CD4-positive, alpha-beta T cell treated with Interleukin-17A for 4 hours (primary cell): Measurements from ENCODE around the gene EMC6.
"Not testable (repeated sequence)": the region's sequence is repeated elsewhere in the genome, so short reads cannot be mapped to it uniquely, and the experiment has no call there.

Experiments used
- DNase-seq: peaks from one replicate; pipeline ENCODE4 v3.0.0-alpha.2; 2020; ENCODE audit warnings: mixed read lengths

EMC6 gene

DNA sequence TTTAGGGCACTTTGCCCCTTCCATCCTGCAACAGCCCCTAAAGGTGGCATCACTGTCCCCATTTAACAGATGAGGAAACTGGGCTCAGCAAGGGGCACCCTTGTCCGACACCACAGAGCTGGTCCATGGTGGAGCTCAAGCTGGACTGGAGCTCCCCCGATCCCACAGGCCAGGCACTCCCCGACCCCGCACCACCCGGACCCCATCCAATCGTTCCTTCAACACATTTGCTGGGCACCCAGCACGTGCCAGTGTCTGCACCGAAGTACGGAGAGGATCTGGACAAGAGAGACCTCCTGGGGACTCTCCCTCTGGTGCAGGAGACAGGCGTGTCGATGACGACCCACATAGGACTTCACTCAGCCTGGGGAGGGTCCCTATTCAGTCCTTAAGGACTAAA, 13.4 kb downstream of the EMC6 start:
- no peak for DNase-seq

DNA sequence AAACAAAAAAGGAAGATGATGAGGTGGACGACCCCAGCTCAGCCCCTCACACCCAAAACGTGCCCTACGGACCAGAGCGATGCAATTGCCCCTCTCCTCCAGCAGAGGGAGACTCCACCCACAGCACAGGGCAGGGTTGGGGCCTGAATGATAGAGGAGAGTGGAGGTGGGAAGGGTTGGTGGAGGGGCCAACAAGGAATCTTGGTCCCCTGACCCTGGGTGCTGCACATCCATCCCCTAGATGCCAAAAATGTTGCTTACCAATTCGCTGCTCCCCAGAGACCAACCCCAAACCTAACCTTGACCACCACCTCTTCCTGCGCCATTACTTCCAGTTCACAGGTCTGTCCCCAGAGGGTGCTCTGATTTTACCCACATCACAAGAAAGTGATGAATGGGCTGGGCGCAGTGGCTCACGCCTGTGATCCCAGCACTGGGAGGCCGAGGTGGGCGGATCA, 14.5 kb downstream of the EMC6 start:
- peak; percentile 68 for DNase-seq

DNA sequence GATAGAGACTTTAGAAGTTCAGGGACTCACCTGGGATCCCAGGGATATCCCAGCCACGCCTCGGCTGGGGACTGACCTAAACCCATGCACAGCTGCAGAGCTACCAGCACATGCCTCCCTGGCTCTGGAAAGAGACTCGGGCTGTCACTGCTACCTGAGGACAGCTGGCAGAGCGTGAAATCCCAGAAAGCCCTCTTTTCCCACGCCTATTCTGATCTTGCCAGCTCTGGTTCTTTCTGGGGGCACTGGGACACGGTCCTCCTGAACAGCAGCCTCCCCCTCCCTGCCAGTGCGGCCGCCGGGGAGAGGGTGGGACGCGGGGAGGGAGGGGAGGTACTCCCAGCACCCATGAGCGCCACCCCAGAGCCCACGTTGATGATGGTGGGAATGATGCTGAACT, 16.6 kb downstream of the EMC6 start:
- DNase-seq, result no peak

DNA sequence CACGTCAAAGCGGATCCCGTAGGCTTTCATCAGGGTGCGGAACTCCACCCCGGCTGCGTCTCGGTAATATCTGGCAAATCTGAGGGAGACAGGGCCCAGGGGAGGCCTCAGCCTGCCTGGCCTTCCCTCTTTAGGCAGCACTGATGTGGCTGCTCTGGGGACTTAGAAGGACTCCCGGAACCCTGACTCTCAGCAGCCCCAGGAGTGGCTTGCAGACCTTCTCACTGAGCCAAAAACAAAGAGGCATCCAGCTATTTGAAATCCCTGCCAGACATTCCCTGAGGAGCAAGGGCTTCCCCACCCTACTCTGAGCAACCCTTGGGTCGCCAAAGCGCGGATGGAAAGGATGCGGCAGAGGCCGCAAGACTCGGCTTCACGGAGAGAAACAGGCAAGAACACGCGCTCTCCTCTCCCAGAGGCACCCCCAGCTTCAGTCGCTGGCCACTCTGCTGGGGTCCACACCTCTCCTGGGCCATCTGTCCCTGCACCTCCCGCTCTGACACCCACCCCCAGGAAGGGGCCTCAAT, 19.5 kb downstream of the EMC6 start:
- no peak for DNase-seq

DNA sequence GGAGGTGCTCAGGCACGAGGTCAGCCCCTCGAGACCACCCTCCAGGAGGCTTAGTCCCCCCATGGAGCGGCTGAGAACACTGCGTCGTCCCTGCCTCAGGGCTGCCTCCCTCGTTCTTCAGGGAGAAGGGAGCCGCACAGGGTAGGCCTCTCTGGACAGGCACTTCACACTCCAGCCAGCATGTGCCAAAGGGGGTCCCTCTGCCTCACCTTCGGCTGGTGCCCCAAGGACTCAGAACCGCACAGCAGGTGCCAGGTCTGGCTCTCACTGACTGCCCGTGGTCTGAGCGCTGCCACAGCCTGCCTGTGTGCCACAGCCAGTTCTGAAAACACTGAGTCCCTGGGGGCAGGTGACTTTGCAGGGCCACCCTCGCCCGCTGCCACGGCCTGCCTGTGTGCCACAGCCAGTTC, 20.2 kb downstream of the EMC6 start:
- no peak for DNase-seq

DNA sequence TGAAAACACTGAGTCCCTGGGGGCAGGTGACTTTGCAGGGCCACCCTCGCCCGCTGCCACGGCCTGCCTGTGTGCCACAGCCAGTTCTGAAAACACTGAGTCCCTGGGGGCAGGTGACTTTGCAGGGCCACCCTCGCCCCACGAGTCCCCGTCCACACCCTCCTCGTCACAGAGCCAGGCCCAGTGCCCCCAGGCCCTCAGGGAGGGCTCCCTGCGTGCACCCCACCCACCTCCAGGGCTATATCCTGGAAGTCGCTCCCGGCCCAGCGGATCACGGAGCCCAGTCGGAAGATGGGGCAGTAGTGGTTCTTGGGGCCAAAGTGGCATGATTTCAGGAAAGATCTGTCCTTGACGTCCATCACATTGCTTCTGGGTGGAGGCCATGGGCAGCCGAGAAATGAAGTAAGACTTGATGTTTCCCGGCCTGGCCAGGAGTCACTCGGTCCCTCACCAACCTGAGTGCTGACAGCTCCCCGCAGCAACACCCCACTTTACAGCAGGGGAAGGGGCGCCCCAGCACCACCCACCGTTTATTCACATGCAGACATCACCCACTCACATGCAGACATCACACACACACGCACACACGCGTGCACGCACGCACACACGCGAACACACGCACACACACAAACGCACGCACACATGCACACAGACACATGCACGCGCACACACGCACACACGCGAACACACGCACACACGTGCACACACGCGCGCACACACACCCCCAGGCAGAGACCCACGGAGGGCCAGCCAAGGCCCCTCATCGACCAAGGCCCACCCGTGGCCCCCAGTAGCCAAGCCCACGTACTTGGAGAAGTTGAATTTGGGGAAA, 20.9 kb downstream of the EMC6 start:
- DNase-seq, result no peak

DNA sequence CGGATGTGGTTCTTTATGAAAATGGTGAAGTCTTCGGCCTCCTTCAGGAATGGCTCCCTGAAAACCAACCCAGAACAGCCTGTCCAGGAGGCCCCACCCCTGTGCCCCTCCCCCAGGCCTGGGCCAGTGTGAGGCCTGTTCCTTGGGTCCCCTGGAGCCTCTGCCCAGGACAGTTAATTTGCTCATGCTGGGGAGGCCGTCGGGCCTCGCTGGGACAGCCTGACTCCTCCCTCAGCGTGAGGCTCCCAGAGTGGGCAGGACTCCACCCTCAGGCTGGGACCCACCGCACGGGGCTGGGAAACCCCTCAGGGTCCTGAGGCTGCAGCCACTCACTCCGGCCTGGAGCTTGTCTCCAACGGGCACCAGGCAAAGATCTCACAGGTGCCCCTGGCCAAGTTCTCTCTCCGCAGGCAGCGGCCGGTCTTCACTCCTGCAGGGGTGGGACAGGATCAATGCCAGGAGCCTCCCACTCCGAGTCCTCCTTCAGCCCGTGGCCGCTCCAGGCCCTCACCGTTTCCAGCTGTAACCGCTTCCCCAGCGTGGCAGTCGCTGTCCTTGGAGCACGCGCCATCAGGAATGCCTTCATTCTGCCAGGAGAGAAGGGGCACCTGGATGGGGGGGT, 21.6 kb downstream of the EMC6 start:
- no peak for DNase-seq

DNA sequence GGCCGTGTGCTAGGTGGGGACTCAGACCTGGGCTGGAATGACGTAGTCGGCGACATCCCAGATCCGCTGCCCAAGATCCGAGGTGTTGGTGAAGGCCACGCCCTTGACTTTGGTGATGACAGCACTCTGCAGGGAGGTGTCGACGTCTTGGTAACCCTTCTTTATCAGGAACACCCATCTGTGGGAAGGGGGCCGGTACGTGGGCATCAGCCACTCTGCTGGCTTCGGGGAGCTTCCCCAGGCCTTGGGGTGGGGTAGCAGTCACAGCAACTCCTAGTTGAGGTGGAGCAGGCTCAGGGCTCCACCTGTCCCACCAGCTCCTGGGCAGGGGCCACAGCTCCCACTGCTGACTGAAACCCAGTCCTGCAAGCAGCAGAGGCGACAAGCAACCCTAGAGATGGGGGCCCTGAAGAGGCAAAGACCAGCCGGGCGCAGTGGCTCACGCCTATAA, 23.0 kb downstream of the EMC6 start:
- DNase-seq, result no peak

DNA sequence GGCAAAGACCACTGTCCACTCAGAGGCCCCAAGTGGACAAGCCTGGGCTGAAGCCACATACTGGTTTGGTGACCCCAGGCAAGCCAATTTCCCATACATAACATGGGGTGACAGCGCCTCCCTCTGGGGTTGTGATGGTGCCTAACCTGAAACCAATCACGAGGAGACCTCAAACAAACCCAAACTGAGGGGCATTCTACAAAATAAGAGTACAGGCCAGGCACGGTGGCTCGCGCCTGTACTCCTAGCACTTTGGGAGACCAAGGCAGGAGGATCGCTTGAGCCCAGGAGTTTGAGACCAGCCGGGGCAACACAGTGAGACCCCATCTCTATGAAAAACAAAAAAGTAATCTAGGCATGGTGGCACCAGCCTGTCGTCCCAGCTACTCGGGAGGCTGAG, 23.7 kb downstream of the EMC6 start:
- DNase-seq, result peak; percentile 14

DNA sequence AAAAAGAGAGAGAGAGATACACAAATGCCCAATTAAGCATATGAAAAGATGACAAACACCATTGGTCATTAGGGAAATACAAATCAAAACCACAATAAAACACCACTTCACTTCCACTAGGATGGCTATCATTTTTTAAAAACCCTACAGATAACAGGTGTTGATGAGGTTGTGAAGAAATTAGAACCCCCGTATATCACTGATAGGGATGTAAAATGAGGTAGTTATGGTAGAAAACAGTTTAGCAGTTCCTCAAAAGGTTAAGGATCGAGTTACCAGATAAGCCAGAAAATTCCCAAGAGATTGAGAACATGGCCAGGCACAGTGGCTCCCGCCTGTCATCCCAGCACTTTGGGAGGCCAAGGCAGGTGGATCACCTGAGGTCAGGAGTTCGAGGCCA, 24.5 kb downstream of the EMC6 start:
- no peak for DNase-seq

DNA sequence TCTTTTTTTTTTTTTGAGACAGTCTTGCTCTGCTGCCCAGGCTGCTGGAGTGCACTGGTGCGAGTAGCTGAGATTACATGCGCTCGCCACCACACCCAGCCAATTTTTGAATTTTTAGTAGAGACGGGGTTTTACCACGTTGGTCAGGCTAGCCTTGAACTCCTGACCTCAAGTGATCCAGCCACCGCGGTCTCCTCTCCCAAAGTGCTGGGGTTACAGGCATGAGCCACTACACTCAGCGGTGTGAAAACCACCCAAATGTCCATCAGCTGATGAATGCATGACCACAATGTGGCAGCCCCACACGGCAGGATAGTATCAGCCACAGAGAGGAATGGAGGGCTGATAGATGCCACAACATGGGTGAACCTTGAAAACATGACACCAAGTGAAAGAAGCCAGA, 25.2 kb downstream of the EMC6 start:
- DNase-seq, result peak; percentile 13

DNA sequence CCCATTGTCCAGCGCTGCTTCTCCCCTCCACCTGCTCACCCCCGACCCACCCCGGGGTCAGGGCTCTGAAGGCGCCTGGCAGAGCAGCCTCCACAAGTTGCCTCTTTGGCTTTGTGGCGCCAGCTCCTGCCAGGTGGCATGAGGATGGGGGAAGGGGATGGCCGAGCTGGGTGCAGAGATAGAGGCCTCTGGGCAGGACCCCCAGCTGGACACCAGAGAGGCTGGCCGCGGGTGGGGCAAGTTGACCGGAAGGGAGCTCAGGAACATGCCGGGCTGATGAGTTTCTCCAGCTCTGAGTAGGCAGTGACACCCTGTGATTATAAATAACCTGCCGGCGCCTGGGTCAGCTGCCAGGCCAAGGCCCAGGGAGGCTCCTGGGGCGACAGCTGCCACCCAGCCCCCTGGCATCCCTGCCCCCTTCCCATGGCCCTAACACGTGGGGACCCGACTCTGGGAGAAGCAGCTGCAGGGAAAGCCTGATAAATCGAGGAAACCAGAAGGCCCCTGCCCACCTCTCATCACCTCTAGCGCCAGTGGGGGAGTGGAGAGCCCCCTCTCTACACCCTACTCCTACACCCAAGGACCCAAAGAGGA, 26.6 kb downstream of the EMC6 start:
- no peak for DNase-seq

DNA sequence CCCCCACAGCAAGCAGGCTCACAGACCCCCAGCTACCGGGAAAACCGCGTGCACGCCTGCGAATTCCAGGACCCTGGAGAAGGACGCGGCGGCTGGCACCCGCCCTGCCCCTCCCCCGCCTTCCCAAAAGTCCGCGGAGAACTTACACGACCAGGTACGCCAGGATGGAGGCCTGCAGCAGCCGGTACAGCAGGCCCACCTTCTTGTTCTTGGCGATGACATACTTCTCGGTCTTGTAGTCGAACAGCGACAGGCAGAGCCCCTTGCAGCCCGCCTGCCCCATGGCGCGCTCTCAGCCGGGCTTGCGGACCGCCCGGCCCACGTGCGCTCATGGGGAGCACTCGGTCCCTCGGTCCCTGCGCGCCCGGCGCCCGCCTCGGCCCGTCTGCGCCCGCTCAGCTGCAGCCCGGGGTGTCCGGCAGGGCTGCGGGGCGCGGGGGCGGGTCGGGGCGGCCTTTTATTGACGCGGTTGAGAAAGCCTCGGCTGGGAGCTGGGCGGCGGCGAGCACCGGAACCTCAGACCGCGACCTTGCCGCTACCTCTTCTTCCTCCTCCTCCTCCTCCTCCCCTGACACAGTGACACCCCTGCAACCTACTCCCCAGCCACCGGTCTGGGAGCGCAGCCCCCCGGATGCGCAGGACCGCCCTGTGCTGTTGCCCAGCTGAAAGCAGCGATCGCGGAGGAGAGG, 27.3 kb downstream of the EMC6 start, which contains the start of gene P2RX5:
TSS of gene P2RX5 (minus strand) at position 433 of the 689 bp plus-strand sequence. CDS start at position 283, 150 bp downstream.
- DNase-seq, result peak; percentile 66

DNA sequence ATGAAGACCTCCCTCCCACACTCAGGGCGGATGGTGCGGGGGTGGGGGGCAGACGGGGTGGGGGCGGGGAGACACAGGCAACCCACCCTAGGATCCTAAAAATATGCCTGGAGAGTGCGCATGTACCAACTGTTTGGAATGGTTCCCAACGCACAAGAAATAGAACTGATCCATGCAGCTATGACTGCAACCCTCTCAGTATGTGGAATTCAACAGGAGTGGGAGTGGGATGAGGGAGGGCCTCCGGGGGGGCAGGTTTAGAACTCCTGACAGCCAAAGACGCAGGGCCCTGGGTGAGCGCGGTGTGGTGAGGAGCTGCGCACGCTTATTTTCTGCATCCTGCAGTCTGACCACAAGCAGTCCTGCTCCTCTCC, 28.5 kb downstream of the EMC6 start:
- no peak for DNase-seq

DNA sequence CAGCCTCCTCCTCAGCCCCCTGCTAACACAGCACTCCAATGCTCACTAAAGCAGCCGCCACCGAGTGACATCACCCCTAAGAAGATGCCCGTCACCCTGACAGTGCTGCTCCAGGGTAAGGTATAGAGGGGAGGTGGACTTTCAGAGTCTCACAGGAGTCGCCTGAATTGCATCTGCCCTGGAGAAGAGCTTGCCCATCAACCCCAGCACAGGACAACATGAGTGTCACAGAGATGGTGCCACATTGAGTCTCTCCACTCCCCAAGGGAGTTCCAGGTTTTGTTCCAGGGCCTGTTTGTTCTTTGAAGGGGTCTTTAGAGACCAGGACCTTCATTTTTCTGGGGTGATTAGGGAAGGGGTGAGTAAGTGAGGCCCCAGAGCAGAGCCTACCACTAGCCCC, 29.5 kb downstream of the EMC6 start:
- no peak for DNase-seq

DNA sequence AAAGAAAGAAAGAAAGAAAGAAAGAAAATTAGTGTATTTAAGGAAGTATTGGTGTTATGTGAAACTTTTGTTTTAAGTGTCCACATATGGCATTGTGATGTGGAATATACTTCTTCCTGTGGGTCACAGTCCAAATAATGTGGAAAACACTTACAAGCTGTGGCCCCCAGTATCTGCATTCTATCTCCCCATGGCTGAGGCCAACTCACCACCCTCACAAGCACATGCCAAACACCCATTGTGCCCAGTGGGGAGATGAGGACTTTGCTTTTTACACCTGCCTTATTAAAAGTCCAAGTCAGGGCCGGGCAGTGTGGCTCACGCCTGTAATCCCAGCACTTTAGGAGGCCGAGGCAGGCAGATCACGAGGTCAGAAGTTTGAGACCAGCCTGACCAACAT, 31.3 kb downstream of the EMC6 start:
- DNase-seq, result no peak

DNA sequence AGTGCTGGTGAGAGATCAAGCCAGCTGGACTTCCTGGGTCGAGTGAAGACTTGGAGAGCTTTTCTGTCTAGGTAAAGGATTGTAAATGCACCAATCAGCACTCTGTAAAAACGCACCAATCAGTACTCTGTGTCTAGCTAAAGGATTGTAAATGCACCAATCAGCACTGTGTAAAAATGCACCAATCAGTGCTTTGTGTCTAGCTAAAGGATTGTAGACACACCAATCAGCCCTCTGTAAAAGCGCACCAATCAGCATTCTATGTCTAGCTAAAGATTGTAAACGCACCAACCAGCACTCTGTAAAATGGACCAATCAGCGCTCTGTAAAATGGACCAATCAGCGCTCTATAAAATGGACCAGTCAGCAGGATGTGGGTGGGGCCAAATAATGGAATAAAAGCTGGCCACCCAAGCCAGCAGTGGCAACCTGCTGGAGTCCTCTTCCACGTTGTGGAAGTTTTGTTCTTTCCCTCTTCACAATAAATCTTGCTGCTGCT, 33.5 kb downstream of the EMC6 start:
- DNase-seq, result not testable (repeated sequence)

DNA sequence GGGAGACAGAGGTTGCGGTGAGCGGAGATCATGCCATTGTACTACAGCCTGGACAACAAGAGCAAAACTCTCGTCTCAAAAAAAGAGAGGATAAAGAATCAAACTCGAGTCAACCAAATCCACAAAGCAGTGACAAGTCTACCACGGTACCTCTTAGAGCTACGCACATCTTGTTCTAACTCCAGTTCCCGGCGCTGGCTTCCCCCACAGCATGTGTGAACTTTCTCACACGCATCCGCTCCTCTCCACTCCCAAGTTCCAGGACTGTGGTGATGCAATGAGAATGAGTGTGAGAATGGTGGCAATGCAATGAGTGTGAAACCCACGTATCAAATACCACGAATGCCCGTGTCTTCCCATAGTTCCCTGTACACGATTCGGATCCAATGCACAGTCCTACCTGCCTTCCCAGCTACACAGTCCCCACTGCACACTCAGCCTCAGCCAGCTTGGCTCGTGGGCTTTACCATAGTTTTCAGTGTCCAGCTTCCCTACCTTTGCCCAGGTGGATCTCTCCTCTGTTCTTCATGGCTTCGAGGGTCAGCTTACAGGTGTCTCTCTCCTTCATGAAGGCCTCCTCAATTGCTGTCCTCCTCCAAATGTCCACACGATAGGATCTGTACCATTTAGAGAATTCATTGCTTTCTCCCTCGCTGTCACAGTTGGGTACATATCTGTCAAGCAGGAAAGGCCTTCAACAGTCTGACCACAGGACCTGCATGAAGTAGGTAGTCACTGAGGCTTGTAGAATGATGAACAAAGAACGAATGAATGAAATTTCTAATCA, 36.5 kb downstream of the EMC6 start:
- DNase-seq, result no peak

DNA sequence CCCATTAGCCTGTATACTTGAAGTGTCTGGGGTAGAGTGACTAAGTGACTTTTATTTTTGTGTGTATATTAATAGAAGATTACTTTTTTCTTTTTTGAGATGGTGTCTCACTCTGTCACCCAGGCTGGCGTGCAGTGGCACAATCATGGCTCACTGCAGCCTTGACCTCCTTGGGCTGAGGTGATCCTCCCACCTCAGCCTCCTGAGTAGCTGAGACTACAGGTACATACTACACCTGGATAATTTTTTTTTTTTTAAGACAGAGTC, 37.0 kb downstream of the EMC6 start:
- DNase-seq, result not testable (repeated sequence)

DNA sequence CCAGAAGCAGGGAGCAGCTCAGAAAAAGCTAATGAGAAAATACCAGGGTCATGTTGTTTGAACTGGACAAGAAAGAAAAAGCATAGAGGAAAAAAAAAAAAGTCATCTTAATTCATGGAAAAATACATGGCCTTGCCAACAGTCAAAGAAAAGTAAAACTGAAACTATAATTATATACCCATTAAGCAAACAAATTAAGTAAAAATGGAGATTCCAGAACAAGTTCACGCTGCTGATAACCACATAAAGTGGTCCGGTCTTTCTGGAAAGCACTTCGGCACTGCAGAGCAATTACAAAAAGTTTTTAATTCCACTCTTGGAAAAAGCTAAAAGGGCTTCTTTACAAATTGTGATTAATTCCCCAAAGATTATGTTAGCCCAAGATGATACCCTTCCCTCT, 39.8 kb downstream of the EMC6 start:
- no peak for DNase-seq

DNA sequence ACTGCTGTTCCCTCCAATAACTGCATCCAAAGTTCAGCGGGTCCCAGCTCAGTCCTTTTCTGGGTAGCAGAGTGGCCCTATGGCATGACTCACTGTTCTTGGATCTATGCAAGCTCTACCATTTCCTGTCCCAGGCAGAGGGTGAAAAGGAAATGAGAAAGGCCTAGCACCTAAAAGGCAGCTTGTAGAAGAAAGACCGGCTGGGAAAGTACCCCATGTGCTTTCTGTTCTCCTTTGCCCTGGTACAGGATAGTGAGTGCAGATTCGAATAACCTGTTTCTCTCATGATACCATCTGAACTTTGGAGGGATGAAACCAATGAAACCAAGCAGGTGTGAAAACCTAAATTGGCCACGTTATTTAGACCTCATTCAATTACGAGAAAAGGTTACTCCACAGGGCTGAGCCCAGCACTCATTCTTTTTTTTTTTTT, 42.4 kb downstream of the EMC6 start:
- DNase-seq, result peak; percentile 73

DNA sequence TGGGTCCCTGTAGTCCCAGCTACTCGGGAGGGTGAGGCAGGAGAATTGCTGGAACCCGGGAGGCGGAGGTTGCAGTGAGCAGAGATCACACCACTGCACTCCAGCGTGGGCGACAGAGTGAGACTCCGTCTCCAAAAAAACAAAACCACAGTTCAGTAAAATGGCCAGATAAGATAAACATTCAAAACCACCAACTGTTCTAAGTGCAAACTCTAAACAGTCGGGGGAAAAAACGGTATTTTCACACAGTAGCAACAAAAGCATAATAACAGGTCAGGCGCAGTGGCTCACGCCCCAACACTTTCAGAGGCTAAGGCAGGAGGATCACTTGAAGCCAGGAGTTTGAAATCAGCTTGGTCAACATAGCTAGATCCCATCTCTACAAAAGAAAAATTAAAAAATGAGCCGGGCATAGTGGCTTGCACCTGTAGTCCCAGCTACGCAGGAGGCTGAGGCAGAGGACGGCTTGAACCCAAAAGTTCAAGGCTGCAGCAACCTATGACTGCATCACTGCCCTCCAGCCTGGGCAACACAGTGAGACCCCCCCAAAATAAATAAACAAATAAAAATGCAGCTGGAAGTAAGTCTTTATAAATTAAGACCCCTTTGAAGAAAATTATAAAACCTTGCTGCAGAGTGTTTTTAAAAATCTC, 44.3 kb downstream of the EMC6 start:
- DNase-seq, result no peak
